ENCODE measurements around the gene ABI3.

- TF ChIP-seq POLR2A (IDR thresholded peaks at IDR 0.05) = no peak
- TF ChIP-seq, protein P1, sequence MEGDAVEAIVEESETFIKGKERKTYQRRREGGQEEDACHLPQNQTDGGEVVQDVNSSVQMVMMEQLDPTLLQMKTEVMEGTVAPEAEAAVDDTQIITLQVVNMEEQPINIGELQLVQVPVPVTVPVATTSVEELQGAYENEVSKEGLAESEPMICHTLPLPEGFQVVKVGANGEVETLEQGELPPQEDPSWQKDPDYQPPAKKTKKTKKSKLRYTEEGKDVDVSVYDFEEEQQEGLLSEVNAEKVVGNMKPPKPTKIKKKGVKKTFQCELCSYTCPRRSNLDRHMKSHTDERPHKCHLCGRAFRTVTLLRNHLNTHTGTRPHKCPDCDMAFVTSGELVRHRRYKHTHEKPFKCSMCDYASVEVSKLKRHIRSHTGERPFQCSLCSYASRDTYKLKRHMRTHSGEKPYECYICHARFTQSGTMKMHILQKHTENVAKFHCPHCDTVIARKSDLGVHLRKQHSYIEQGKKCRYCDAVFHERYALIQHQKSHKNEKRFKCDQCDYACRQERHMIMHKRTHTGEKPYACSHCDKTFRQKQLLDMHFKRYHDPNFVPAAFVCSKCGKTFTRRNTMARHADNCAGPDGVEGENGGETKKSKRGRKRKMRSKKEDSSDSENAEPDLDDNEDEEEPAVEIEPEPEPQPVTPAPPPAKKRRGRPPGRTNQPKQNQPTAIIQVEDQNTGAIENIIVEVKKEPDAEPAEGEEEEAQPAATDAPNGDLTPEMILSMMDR (IDR thresholded peaks at IDR 0.05) = no peak
- no peak for TF ChIP-seq POLR2AphosphoS5 (IDR thresholded peaks at IDR 0.05)
Observed at GRCh38 chr17:49244839-49245238, 34.3 kb downstream of the ABI3 start.

Data from gastroesophageal sphincter (tissue), 3 donors.